Neutrophil (primary cell): Measurements from ENCODE around the gene RESP18.

ENCODE experiments used
- H3K27ac ChIP-seq: fragments of 200-600 bp; sonication (generic); 2 replicates; pipeline ENCODE4 v1.5.1; 2016; ENCODE audit warnings: mild to moderate bottlenecking, moderate library complexity
- H3K27me3 ChIP-seq: fragments of 200-600 bp; sonication (generic); 2 replicates; pipeline ENCODE4 v1.6.0; 2016; ENCODE audit warnings: mild to moderate bottlenecking
- H3K36me3 ChIP-seq: fragments of 200-600 bp; sonication (generic); 2 replicates; pipeline ENCODE4 v1.5.1; 2017
- H3K4me1 ChIP-seq, 2 experiments: fragments of 200-600 bp in 1 of 2; sonication (generic) in 1 of 2; 1 replicate in 1 of 2; 2 replicates in 1 of 2; pipeline versions ENCODE4 v1.5.1 to v1.6.1; 2013 to 2016; ENCODE audit warnings: low read depth in 1 of 2, low read length in 1 of 2, mild to moderate bottlenecking in 1 of 2, moderate library complexity in 1 of 2; ENCODE audit not compliant: control insufficient read depth in 1 of 2, insufficient read depth in 1 of 2
- H3K4me3 ChIP-seq, 2 experiments: fragments of 200-600 bp in 1 of 2; sonication (generic) in 1 of 2; 1 replicate in 1 of 2; 2 replicates in 1 of 2; pipeline ENCODE4 v1.5.1; 2013 to 2016; ENCODE audit warnings: low read depth in 1 of 2, low read length in 1 of 2, mild to moderate bottlenecking in 1 of 2, moderate library complexity in 1 of 2
- H3K9me3 ChIP-seq: fragments of 200-600 bp; sonication (generic); 2 replicates; pipeline ENCODE4 v1.5.1; 2016
- TF ChIP-seq, protein P1 (sequence below): fragments of 200-600 bp; sonication (generic); IDR thresholded peaks from 2 replicates; pipeline ENCODE4 v1.5.1; 2016; ENCODE audit warnings: antibody characterized with exemption

Gene RESP18

DNA sequence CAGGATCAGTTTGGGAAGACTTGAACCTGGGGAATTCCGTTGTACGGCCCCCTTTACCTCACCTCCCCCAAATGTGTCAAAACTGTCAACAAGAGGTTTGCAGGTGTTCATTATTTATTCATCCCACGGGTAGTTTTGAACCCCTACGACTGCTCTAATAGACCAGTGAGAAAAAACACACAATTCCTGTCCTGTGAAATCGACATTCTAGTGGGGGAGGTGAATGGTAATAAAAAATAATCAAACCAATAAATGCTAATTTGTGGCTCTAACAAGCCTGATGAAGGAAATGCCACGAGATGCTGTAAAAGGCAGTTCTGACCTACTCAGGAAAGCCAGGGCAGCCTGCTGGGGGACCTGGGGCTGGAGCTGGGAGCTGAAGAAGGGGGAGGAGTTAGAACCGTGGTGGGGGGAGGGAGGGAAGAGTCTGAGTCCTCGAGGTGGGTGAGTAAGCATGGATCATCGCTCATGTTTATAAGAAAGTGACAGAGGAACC lies 53.8 kb downstream of the RESP18 start:
- peaks cover 9% of the 10 kb centered on the region for H3K27me3 ChIP-seq

DNA sequence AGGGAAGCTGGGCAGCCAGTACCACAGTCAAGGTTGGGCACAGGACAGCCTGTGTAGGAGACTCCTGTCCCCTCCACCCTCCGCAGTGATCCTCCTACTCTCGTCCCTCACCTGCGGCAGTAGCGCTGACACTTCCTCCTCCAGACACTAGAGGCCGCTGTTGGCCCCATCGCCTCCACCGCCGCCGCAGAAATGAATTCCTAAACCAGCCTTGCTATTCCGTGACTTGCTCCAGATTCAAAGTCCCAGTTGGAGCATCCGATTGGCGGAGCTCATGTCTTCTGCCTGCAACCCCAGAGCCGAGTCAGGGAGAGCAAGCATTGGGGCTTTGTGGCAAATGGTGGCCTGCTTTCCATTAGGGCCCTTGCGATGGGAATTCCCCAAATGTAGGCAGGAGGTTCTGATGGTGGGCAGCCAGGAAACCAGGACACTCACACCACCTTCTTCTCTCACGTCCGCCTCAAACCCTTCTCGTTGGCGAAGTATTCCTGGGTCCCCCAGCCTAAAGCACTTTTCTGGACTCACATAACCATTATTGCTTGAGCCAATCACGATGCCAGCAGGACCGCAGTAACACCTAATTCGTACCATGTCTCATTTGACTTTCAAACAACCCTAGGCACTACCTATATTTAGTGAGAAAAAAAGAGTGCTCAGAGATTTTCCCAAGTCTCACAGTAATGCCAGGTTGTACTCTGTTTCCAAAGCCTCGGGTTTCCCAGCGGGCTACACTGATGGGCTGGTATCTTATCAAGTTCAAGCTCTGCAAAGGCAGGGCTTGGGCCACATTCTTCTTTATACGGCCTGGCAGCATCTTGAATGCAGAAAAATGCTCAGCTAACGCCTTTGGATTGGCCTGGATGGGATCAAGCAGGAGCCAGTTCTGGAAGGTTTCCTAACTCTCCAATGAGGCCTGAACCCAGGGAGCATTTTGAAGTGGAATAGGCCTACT lies 54.6 kb downstream of the RESP18 start:
- no peaks in the 10 kb centered on the region for H3K9me3 ChIP-seq
- H3K4me3 ChIP-seq: peak overlapping the region; percentile 81 to 82
- peaks cover 21% of the 10 kb centered on the region for H3K36me3 ChIP-seq
- peaks cover 29 to 35% of the 10 kb centered on the region in 2 experiments for H3K4me1 ChIP-seq
- peak overlapping the region; percentile 98 for H3K27ac ChIP-seq
- peaks cover 14% of the 10 kb centered on the region for H3K27me3 ChIP-seq
- TF ChIP-seq, protein P1, sequence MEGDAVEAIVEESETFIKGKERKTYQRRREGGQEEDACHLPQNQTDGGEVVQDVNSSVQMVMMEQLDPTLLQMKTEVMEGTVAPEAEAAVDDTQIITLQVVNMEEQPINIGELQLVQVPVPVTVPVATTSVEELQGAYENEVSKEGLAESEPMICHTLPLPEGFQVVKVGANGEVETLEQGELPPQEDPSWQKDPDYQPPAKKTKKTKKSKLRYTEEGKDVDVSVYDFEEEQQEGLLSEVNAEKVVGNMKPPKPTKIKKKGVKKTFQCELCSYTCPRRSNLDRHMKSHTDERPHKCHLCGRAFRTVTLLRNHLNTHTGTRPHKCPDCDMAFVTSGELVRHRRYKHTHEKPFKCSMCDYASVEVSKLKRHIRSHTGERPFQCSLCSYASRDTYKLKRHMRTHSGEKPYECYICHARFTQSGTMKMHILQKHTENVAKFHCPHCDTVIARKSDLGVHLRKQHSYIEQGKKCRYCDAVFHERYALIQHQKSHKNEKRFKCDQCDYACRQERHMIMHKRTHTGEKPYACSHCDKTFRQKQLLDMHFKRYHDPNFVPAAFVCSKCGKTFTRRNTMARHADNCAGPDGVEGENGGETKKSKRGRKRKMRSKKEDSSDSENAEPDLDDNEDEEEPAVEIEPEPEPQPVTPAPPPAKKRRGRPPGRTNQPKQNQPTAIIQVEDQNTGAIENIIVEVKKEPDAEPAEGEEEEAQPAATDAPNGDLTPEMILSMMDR: peak; percentile 99

More for the DNA sequence above, 53.8 kb downstream of the RESP18 start:
- Histone ChIP-seq H3K4me3 (peak overlapping the region; percentile 81 to 82), H3K9me3 (no peaks in the 10 kb centered on the region), H3K27ac (peak overlapping the region; percentile 98), H3K4me1 (peaks cover 29 to 35% of the 10 kb centered on the region in 2 experiments), H3K36me3 (peaks cover 28% of the 10 kb centered on the region)
- TF ChIP-seq, protein P1: no peak
